Activated naive CD8-positive, alpha-beta T cell treated with anti-CD3 and anti-CD28 coated beads for 36 hours (primary cell): ENCODE measurements around the gene NR2F2. TPM values are rescaled to one million over a fixed set of nuclear protein-coding genes. Genes with fewer than 3 reads are reported as not detected.

Source experiments
- DNase-seq: peaks from one replicate; pipeline ENCODE4 v3.0.0; 2021
- H3K27ac Mint-ChIP-seq: one replicate; pipeline ENCODE4 v1.8.0; 2022; ENCODE audit warnings: mild to moderate bottlenecking, moderate library complexity, mixed read lengths
- H3K27me3 Mint-ChIP-seq: one replicate; pipeline ENCODE4 v1.8.0; 2022; ENCODE audit warnings: mild to moderate bottlenecking, mixed read lengths
- H3K36me3 Mint-ChIP-seq: one replicate; pipeline ENCODE4 v1.8.0; 2021; ENCODE audit warnings: mild to moderate bottlenecking, mixed read lengths
- H3K4me1 Mint-ChIP-seq: one replicate; pipeline ENCODE4 v1.8.0; 2021; ENCODE audit warnings: mixed read lengths
- H3K4me3 Mint-ChIP-seq: one replicate; pipeline ENCODE4 v1.8.0; 2022; ENCODE audit warnings: mild to moderate bottlenecking, moderate library complexity, mixed read lengths
- H3K9me3 Mint-ChIP-seq: one replicate; pipeline ENCODE4 v1.8.0; 2022; ENCODE audit warnings: mixed read lengths
- total RNA-seq, 2 experiments: library from RNA; stranded (reverse); gene quantifications; one replicate each; pipeline ENCODE4 v1.2.3, GENCODE V29; 2021

The NR2F2 gene
- total RNA-seq, 2 experiments from 2014 or later = not detected

DNA sequence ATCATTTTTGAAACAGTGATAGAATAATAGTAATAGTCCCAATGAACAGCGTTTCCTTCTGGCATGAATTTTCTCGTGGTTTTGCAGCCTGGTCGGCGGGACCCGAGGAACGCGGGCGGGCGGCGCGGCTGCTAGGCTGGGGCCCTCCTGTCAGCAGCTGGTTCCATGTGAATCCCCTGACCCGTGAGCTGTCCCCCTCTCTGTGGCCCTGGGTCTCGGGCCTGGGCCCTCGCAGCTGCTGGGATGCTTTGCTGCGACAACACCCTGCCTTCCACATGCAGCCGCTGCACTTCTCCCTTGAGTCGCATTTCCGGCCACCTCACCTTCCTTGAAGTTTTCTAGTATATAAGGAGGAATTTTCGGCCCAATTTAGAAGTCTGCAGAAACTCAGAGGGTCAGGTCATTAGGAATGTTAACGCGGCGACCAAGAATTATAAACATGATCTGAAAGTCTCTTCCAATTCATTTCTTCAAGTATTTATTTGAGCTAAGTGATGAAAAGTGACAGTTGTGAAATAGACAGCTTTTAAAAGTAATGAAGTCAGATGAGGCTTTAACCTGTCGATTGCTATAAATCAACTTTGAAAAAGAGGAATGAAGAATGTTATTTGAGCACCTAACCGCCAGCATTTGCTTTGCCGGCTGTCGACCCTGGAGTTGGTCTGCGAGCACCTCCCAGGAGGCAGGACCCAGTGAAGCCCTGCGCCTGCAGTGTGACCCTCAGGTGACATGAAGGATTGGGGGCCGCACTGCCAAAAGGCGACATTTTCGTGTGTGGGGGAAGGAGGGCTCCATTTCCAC lies 27.7 kb downstream of the NR2F2 start:
- H3K4me3 Mint-ChIP-seq = peak overlapping the region; percentile 74
- peaks cover 7% of the 10 kb centered on the region for H3K9me3 Mint-ChIP-seq
- H3K27me3 Mint-ChIP-seq = peaks cover 68% of the 10 kb centered on the region
- H3K4me1 Mint-ChIP-seq = peaks cover 22% of the 10 kb centered on the region
- H3K27ac Mint-ChIP-seq = no peak overlapping the region
- no peaks in the 10 kb centered on the region for H3K36me3 Mint-ChIP-seq
- no peak for DNase-seq

DNA sequence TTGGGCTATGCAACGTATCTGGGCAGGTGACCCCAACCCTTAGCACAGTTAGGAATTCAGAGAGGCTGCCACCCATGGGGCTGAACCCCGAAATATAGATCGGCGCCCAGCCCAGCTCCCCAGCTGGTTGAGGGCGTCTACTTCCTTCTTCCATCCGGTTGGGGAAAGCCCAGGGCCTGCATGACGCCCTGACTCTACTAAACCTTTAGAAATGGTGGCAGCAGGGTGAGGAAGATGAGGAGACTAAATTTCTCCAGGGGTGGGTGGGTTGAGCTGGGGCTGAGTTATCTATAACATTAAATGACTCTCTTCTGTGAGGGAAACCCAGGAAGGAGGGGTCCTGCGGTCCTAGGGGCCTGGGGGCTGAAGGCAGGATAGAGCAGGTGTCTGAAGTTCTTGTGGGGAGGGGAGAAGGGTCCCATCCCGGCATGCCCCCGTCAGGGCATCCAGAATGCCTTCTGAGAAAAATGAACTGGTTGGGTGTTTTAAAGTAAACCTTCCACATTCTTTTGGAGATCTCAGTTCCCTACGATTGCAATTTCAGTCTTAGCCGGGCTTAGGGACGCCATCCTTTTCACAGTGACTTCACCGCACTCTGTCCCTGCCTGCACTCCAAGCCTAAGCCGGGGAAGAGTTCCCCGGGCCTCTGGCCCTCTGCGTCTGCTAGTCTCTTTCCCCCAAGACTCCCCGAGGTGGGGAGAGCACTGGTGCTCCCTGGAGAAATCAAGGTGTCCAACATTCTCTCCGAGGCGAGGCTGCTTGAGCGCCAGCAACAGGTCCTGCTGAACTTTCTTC lies 28.5 kb downstream of the NR2F2 start:
- Mint-ChIP-seq H3K36me3 (no peaks in the 10 kb centered on the region), H3K9me3 (peaks cover 7% of the 10 kb centered on the region), H3K27ac (no peak overlapping the region), H3K4me3 (no peak overlapping the region), H3K27me3 (peaks cover 68% of the 10 kb centered on the region), H3K4me1 (peaks cover 26% of the 10 kb centered on the region)
- DNase-seq = no peak

DNA sequence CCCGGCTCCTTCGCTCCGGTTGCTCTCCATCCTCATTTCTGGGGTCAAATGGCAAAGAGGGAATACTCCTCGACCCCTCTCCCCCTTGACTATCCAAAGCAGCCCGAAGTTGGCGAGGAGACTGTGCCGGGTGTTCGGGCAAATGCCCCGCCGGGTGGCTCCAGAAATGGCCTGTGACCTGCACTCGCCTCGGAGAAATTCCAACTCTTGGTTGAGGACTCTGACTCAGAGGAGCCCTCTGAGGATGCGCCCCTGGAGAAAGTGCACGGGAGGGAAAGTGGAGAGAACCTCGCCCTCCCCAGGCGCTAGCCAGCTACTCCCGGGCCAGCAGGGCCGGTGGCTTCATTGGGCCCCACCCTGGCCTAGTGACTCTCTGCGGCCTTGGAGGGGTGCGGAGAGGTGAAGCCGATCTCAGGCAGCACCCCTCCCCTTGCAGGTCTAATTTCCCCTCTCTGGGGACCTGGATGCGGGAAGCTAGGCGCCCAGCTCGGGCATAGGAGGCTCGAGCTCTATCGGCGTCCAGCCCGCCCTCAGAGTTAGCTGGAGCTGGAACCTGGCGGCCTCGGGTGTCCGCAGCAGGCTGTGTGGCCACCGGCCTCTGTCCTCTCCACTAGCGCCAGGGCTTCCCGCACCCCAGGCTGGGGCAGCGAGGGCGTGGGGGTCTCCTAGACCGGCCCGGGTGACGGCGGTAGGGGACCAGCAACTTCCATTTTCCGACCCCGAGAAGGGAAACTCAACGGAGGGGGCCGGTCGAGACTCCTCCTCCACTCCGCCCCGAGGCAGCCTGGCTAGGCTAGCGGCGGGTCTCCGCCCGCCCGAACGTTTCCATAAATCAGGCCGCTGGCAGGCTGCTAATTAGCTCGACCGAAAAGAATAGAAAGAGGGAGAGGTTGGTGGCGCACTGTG lies 29.4 kb downstream of the NR2F2 start:
- Mint-ChIP-seq H3K36me3 (no peaks in the 10 kb centered on the region), H3K27me3 (peaks cover 76% of the 10 kb centered on the region), H3K4me3 (no peak overlapping the region), H3K4me1 (peaks cover 26% of the 10 kb centered on the region), H3K27ac (no peak overlapping the region), H3K9me3 (peaks cover 7% of the 10 kb centered on the region)
- DNase-seq = no peak

DNA sequence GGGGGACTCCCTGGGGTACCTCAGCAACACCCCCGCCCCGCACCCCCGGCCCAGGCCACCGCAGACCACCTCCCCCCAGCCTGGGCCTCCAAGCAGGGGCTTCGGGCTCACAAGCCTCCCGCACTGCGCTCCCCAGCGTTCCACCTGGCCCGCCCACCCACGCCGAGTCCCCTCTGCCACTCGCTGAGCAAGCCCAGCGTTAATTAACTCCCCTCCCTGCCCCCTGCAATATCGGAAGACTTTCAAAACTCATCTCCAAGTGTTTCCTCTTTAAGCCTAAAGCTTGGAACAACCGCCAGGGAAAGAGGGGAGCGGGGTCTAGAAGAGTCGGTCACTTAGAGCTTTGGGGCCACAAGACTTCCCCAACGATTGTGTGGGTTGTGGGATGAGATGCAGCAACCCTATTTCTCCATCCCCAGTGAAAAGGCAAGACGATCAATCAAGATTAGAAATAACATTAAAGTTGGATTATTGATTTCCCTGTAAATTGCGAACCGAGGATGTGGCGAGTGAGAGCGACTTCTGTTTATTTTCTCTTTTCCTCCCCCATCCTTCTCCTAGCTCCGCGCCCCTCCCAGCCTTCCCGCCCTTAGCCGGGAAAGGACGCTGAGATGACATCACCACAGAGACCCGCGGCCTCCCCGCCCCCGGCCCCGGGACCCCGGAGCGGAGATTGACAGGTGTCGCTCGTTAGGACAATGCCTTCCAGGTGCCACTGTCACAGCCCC lies 30.2 kb downstream of the NR2F2 start:
- Mint-ChIP-seq H3K27ac (no peak overlapping the region), H3K4me3 (no peak overlapping the region)

DNA sequence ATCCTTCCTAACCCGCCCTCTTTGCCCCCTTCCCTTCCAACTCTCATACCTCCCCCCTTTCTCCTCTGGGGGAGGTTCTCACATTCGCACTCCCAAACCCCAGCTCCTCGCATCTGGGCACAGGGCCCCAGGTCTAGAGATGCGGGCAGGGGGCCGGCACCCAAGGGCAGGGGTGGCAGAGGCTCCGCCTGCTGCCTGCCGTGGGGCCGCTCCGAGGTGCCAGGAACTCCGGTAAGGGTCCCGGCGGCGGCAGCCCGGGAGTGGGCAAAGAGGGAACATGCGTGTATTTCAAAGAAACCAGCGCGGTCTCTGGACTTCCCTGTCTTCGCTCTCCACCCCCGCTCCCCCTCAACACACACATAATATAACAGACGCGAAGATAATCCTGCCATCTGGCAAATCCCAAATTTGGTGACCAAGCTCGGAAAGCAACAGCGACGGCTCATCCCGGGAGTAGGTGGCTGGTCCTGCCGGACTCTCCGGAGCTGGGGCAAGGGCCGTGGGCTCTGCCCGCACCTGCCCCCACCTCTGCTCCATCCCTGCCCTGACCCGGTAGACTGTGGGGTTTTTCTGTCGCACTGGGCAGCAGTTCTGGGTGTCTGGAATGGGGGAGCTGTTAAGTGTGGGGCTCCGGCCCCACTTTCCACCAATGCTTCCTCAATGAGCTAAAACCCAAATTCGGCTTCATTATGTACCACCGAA lies 31.0 kb downstream of the NR2F2 start:
- Mint-ChIP-seq H3K36me3 (no peaks in the 10 kb centered on the region), H3K9me3 (peaks cover 7% of the 10 kb centered on the region), H3K4me3 (no peak overlapping the region), H3K4me1 (peaks cover 22% of the 10 kb centered on the region), H3K27ac (no peak overlapping the region), H3K27me3 (peaks cover 92% of the 10 kb centered on the region)
- no peak for DNase-seq

More for the DNA sequence above, 30.2 kb downstream of the NR2F2 start:
- peaks cover 7% of the 10 kb centered on the region for H3K9me3 Mint-ChIP-seq
- DNase-seq = no peak
- peaks cover 85% of the 10 kb centered on the region for H3K27me3 Mint-ChIP-seq
- peaks cover 26% of the 10 kb centered on the region for H3K4me1 Mint-ChIP-seq
- no peaks in the 10 kb centered on the region for H3K36me3 Mint-ChIP-seq

DNA sequence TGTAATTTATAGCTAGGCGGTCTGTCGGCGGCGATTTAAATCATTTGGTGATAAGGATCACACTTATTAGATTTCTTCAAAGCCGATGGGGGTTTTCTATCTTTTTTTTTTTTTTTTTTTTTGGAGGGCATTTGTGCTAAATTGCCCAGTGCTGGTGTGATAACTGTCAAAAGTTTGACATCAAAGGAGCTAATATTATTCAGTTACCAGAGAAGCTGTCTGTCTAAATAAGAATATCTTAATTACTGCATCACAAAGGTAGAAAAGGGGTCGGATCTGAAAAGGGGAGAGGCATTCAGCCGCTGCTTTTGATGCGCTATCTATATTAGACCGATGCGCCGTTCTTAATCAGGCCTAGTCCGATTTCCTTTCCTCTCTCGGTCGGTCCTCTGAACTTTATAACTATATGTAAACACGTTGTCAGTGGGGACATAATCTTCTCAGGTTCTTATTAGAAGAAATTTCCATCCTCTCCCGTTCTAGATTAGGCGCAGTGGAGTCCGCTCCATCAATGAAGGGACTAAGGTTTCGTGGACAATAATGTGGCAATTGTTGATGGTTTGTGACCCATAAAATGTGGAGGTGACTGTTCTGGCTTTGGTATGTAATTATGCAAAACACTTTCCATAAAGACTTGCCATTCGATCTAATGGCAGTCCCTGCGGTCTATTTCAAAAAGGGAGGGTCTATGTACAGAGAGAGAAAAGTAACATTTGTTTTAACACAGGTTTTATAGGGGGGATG lies 31.7 kb downstream of the NR2F2 start:
- Mint-ChIP-seq H3K4me3 (no peak overlapping the region), H3K9me3 (peaks cover 7% of the 10 kb centered on the region), H3K27ac (no peak overlapping the region), H3K4me1 (peaks cover 17% of the 10 kb centered on the region), H3K27me3 (peaks cover 98% of the 10 kb centered on the region), H3K36me3 (no peaks in the 10 kb centered on the region)
- DNase-seq = no peak

DNA sequence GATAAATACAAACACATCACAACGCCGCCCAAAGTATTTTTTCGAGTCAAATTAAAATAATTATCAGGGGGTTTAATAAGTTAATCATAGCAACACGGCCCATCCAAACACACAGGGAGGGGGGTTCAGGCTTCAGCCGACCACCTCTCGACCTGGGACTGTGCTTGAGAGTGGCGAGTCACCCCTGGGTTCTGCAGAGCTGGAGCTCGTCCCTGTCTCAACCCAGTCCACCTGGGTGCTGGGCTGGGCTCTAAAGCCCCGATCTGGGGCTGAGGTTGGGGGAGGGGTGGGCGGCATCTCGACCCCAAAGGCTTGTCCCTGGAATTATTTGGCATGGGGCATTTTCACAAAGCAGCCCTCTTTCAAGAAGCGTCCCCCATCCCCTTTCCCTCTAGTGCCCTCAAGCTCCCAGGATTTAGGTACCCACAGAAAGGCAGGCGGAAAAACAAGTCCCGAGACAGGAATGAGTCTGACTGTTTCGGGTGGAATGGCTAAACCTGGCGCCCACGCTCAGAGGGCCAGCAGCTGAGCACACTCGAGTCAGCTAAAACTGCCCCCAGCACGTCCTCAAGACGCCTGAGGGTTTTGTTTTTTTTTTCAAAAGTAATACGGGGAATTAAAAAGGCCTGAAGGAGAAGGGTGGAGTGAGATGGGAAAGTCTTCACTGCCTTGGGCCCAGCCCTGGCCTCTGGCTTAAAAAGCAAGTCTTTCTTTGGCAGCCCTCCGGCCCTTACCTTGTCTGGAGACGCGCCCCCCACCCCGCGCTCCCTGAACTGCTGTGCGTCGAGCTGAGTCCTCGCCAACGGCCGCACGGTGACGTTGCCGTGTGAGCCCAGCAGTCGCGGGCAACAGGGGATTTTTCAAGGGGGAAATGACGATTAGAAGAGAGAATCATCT lies 32.5 kb downstream of the NR2F2 start:
- Mint-ChIP-seq H3K36me3 (no peaks in the 10 kb centered on the region), H3K9me3 (peaks cover 7% of the 10 kb centered on the region), H3K4me1 (peaks cover 12% of the 10 kb centered on the region), H3K4me3 (no peak overlapping the region), H3K27me3 (peaks cover 99% of the 10 kb centered on the region), H3K27ac (no peak overlapping the region)
- DNase-seq = no peak

DNA sequence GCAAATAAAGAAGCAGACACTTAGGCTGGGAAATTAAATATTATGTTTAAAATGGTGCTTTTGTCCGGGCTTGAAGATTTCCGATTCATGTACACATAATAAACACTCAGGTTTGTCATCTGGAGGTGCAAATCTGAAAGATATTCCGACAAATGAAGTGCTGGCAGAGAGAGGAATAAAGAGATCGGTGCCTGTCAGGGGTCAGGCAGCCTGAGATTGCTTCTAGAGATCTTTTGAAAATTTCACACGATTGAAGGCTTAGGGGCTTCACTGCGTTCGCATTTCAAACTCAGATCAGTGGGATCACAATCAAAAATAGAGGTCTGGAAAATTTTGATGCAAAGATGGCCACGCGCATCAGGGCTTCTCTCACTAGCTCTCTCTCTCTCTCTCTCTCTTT lies 33.2 kb downstream of the NR2F2 start:
- H3K27ac Mint-ChIP-seq = no peak overlapping the region
- no peak overlapping the region for H3K4me3 Mint-ChIP-seq
- peaks cover 6% of the 10 kb centered on the region for H3K9me3 Mint-ChIP-seq
- peaks cover 99% of the 10 kb centered on the region for H3K27me3 Mint-ChIP-seq
- no peak for DNase-seq
- H3K36me3 Mint-ChIP-seq = no peaks in the 10 kb centered on the region
- H3K4me1 Mint-ChIP-seq = peaks cover 7% of the 10 kb centered on the region

DNA sequence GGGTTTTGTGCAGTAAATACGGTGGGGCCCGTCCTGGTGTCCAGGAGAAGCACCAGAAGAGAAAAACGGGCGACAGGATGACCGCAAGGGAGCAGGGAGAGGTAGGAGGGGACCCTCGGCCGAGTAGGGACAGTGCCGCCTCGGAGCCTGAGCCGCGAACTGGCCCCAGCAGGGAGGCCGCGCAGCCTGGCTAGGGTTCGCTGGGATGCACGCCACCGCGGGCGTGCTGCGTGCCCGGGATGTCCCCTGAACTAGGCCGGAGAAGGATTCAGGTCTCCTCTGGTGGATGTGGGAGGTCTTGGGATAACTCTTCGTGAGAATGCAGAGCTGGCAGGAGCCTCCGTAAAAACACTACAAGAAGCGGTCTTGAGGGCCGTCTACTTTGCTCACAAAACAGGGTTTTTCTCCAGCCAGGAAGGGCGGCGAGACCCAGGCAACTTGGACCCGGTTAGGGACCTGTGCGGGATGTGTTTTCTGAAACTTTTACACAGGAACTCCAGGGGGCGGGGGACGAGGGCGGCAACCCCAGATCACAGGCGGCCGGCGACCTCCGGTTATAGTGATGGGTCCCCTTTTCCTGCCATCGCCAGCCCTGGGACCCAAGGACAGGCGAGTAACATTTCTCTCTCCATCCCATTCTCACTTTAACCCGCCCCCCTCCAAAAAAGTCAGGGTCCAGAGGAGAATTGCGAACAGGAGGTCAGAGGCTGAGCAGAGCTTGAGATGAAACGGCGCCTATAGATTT lies 35.5 kb downstream of the NR2F2 start:
- Mint-ChIP-seq H3K27me3 (peaks cover 96% of the 10 kb centered on the region), H3K9me3 (peaks cover 6% of the 10 kb centered on the region), H3K36me3 (no peaks in the 10 kb centered on the region), H3K27ac (no peak overlapping the region), H3K4me3 (no peak overlapping the region), H3K4me1 (peaks cover 4% of the 10 kb centered on the region)
- DNase-seq = no peak

DNA sequence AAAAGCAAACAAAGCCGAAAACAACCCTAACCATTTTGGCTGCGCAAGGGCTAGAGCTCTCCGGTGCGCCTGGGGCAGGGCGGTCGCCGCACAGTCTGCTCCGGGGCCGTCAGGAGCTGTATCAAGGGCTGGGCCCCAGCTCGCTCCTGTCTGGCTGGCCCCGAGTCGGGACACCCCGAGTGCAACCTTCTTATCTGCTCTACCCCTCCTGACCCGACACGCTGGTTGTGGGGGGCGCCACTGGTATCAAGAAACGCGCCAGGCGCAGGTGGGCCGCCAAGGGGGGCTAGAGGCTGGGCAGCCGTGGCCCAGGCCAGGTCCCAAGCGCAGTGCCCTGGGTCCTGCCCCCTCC lies 36.0 kb downstream of the NR2F2 start:
- H3K36me3 Mint-ChIP-seq = no peaks in the 10 kb centered on the region
- no peak overlapping the region for H3K4me3 Mint-ChIP-seq
- no peak for DNase-seq
- peaks cover 6% of the 10 kb centered on the region for H3K9me3 Mint-ChIP-seq
- peaks cover 4% of the 10 kb centered on the region for H3K4me1 Mint-ChIP-seq
- no peak overlapping the region for H3K27ac Mint-ChIP-seq
- H3K27me3 Mint-ChIP-seq = peaks cover 93% of the 10 kb centered on the region

DNA sequence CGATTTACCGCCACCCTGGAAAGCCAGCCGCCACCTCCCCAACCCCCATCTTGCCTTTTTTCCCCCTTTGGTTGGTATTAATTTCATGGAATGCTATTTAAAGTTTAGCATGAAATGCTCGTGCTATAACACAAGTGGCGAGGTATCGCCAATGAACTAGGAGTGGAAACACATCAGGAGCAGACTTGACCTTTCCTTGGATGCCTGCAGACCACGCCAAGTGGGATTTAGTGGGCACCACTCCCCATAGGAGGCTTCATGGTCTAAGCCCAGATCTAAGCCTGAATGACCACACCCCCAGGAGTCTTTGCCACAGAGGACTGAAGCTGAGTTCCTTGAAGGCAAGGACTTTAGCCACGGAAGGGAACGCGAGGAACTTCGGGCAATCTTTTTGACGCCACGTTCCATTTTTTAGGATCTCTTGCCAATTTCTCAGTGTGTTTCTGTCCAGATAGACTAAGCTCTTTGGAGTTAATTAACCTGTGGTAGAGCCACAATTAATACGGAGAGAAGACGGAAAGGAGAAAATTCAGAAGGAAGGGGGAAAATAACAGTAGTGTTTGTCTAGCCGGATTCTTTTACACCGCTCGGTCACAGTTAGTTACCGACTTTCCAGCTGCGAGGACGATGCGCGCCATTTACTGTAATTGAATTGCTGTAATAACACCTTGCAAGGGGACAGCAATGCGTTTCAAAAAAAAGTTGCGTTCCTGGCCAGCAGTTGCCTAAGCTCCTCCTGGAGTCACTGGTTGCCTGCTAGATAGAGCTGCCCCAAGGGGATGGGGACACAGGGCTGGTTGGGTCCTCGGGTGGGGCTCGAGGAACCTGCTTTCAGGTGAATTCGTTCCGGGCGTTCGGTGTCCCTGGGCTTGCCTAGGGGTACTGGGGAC lies 37.1 kb downstream of the NR2F2 start:
- H3K27ac Mint-ChIP-seq = no peak overlapping the region

More for the DNA sequence above, 37.1 kb downstream of the NR2F2 start:
- no peak overlapping the region for H3K4me3 Mint-ChIP-seq
- peaks cover 91% of the 10 kb centered on the region for H3K27me3 Mint-ChIP-seq
- peaks cover 2% of the 10 kb centered on the region for H3K9me3 Mint-ChIP-seq
- H3K36me3 Mint-ChIP-seq = no peaks in the 10 kb centered on the region
- DNase-seq = no peak
- peaks cover 4% of the 10 kb centered on the region for H3K4me1 Mint-ChIP-seq
